Measurements from ENCODE around the gene TMEM244. TPM values are rescaled to one million over a fixed set of nuclear protein-coding genes. Genes with fewer than 3 reads are reported as not detected.

Gene TMEM244
- total and polyA plus RNA-seq, 2 of the 4 experiments (the other 2 are of a cell fraction) = 0.21 to 0.36 TPM

- Histone ChIP-seq H4K8ac (ENCODE audit: low read depth in 2 of 2, low read length in 2 of 2) (no peak overlapping the region), H3K36me3 (ENCODE audit: control insufficient read depth, insufficient read depth, low read length) (no peaks in the 10 kb centered on the region), H3K4ac (ENCODE audit: low read depth, low read length) (no peak overlapping the region), H4K5ac (ENCODE audit: low read depth, low read length) (no peak overlapping the region), H4K20me1 (ENCODE audit: insufficient read depth, low read length) (no peaks in the 10 kb centered on the region), H3K27ac (ENCODE audit: insufficient read depth, low read length) (no peak overlapping the region), H3K56ac (ENCODE audit: extremely low read depth, insufficient read depth, low read length) (no peak overlapping the region), H3K27me3 (ENCODE audit: control insufficient read depth, insufficient read depth, low read length) (no peaks in the 10 kb centered on the region), H3K18ac (ENCODE audit: low read depth, low read length) (no peak overlapping the region), H3K23ac (ENCODE audit: low read depth, low read length) (no peak overlapping the region), H2BK15ac (ENCODE audit: low read depth, low read length) (no peak overlapping the region), H3K14ac (replicated peaks; ENCODE audit: low read depth, low read length) (no peak overlapping the region), H3K4me1 (ENCODE audit: control insufficient read depth, insufficient read depth, low read length) (no peaks in the 10 kb centered on the region), H2AFZ (replicated peaks; ENCODE audit: low read length, poor library complexity) (no peak overlapping the region), H3K4me2 (ENCODE audit: low read depth, low read length) (no peak overlapping the region), H3K9me1 (ENCODE audit: insufficient read depth, low read length) (no peaks in the 10 kb centered on the region), H2AK9ac (replicated peaks; ENCODE audit: low read depth, low read length, poor library complexity) (no peak overlapping the region), H2AK5ac (ENCODE audit: low read depth, low read length) (no peak overlapping the region), H4K91ac (ENCODE audit: insufficient read depth, low read depth, low read length) (no peak overlapping the region), H2BK5ac (ENCODE audit: low read depth, low read length, poor library complexity, severe bottlenecking) (no peak overlapping the region), H3K4me3 (ENCODE audit: insufficient read depth, low read depth, low read length) (no peak overlapping the region), H2BK120ac (ENCODE audit: low read depth, low read length) (no peak overlapping the region), H2BK20ac (ENCODE audit: low read depth, low read length) (no peak overlapping the region), H3K9ac (ENCODE audit: low read depth, low read length) (no peak overlapping the region), H3K9me3 (ENCODE audit: control insufficient read depth, insufficient read depth, low read length) (no peaks in the 10 kb centered on the region), H3K79me1 (ENCODE audit: low read depth in 1 of 2, low read length in 2 of 2) (no peaks in the 10 kb centered on the region)
- in situ Hi-C loops (cut with MboI; ENCODE audit: low sequenced_read_pairs) (no loop called here), dilution Hi-C loops (cut with HindIII; ENCODE audit: low sequenced_read_pairs, unreplicated experiment) (no loop called here), intact Hi-C loops (cut with micrococcal nuclease) (no loop called here)
- CTCF ChIA-PET = no interaction called here
- TF ChIP-seq NFE2L2 (IDR thresholded peaks at IDR 0.05; ENCODE audit: low read depth, low read length) (no peak), CTCF (conservative IDR thresholded peaks at IDR 0.05; ENCODE audit: low read depth, low read length) (no peak)
- POLR2A ChIA-PET (ENCODE audit: unreplicated experiment) = no interaction called here
- ATAC-seq (ENCODE audit: low read depth) = no peak
- BruUV-seq (replicated peaks) = no TSS peak
- no peak for DNase-seq
Measured at GRCh38 chr6:129908858-129909257, 47.7 kb upstream of the TMEM244 start.

All from IMR-90 (cell line).